ENCODE results near the gene CORO7. TPM values are rescaled to one million over a fixed set of nuclear protein-coding genes. Genes with fewer than 3 reads are reported as not detected.
A peak's percentile ranks its signal among the peaks of the same experiment; 100 is the strongest.

The CORO7 gene
- total and polyA plus RNA-seq, 7 donors = 3.4 to 7.9 (median 5.8) TPM

GRCh38 chr16:4309102-4309832 lies 107.1 kb downstream of the CORO7 start:
- Histone ChIP-seq H3K4me1 (peaks cover 4% of the 10 kb centered on the region), H3K4me3 (no peak overlapping the region), H3K27me3 (ENCODE audit: insufficient read depth in 3 of 3, low read length in 2 of 3) (peaks cover 0 to 9% (median 0%) of the 10 kb centered on the region in 3 donors), H3K36me3 (ENCODE audit: insufficient read depth in 1 of 2, low read depth in 1 of 2) (no peaks in the 10 kb centered on the region), H3K27ac (no peak overlapping the region), H3K9me3 (no peaks in the 10 kb centered on the region)
- no peak for TF ChIP-seq CTCF (IDR thresholded peaks at IDR 0.05)
- no peak for ATAC-seq
- WGBS, 3 donors = 88 to 92% (median 91%) methylated on average over 14 of the region's 14 CpGs
- no peak for DNase-seq
- intact Hi-C loops (cut with DNase I) = no loop called here

- intact Hi-C loops (cut with DNase I) = no loop called here
Observed at GRCh38 chr16:4307215-4308037, 109.0 kb downstream of the CORO7 start.

GRCh38 chr16:4306470-4307214 lies 109.8 kb downstream of the CORO7 start:
- no peak for DNase-seq
- no peak for TF ChIP-seq CTCF (IDR thresholded peaks at IDR 0.05)
- ATAC-seq = no peak

More at GRCh38 chr16:4307215-4308037, 109.0 kb downstream of the CORO7 start:
- ATAC-seq (peak; percentile 97 to 98 (median 97)), DNase-seq (peak; percentile 95 to 98)
- no peak for TF ChIP-seq CTCF (IDR thresholded peaks at IDR 0.05)
- peaks cover 4% of the 10 kb centered on the region for H3K4me1 ChIP-seq
- peak overlapping the region; percentile 70 for H3K4me3 ChIP-seq
- 3 to 6% (median 3%) methylated on average over 51 to 68 of the region's 68 CpGs for WGBS, 3 donors
- H3K27me3 ChIP-seq (ENCODE audit: insufficient read depth in 3 of 3, low read length in 2 of 3) = no peaks in the 10 kb centered on the region
- no peaks in the 10 kb centered on the region for H3K36me3 ChIP-seq (ENCODE audit: insufficient read depth in 1 of 2, low read depth in 1 of 2)
- no peaks in the 10 kb centered on the region for H3K9me3 ChIP-seq
- H3K27ac ChIP-seq = peak overlapping the region; percentile 85

More at GRCh38 chr16:4306470-4307214, 109.8 kb downstream of the CORO7 start:
- intact Hi-C loops (cut with DNase I) = no loop called here
- H3K36me3 ChIP-seq (ENCODE audit: insufficient read depth in 1 of 2, low read depth in 1 of 2) = no peaks in the 10 kb centered on the region
- H3K27me3 ChIP-seq (ENCODE audit: insufficient read depth in 3 of 3, low read length in 2 of 3) = no peaks in the 10 kb centered on the region
- peak overlapping the region; percentile 85 for H3K27ac ChIP-seq
- H3K4me3 ChIP-seq = peak overlapping the region; percentile 70
- 62 to 76% (median 66%) methylated on average over 16 of the region's 16 CpGs for WGBS, 3 donors
- H3K9me3 ChIP-seq = no peaks in the 10 kb centered on the region
- peaks cover 4% of the 10 kb centered on the region for H3K4me1 ChIP-seq

Other genes with a start within 250 kb of the CORO7 start
- gene SRL, start 174.5 kb downstream of the CORO7 start, total RNA-seq = 100 to 1,000 TPM; 305 to 552 (median 476) TPM
- gene SRL, start 174.5 kb downstream of the CORO7 start, polyA plus RNA-seq = 100 to 1,000 TPM; 196 to 276 (median 206) TPM
- 1 to 10 TPM; 3.8 to 5.7 (median 4.5) TPM for gene TFAP4, start 143.6 kb downstream of the CORO7 start, total RNA-seq
- 1 to 10 TPM; 3.0 to 8.2 (median 7.0) TPM for gene TFAP4, start 143.6 kb downstream of the CORO7 start, polyA plus RNA-seq
- 1 to 10 TPM; 1.7 to 3.3 (median 2.4) TPM for gene GLIS2, start 100.5 kb downstream of the CORO7 start, total RNA-seq
- 1 to 10 TPM in 2 of 3 donors, under 1 TPM in 1; 0.96 to 1.3 (median 1.0) TPM for gene GLIS2, start 100.5 kb downstream of the CORO7 start, polyA plus RNA-seq
- gene PAM16, start 65.3 kb downstream of the CORO7 start, total RNA-seq = 10 to 100 TPM; 60.5 to 84.2 (median 70.7) TPM
- 100 to 1,000 TPM; 144 to 163 (median 160) TPM for gene PAM16, start 65.3 kb downstream of the CORO7 start, polyA plus RNA-seq
- 1 to 10 TPM; 3.0 to 3.6 (median 3.4) TPM for gene VASN, start 44.7 kb downstream of the CORO7 start, total RNA-seq
- gene VASN, start 44.7 kb downstream of the CORO7 start, polyA plus RNA-seq = 1 to 10 TPM; 2.0 to 3.8 (median 3.3) TPM
- gene DNAJA3, start 9.3 kb upstream of the CORO7 start, total RNA-seq = 100 to 1,000 TPM in 1 of 4 donors, 10 to 100 TPM in 3; 77.4 to 110 (median 80.5) TPM
- 100 to 1,000 TPM in 1 of 3 donors, 10 to 100 TPM in 2; 68.0 to 104 (median 95.9) TPM for gene DNAJA3, start 9.3 kb upstream of the CORO7 start, polyA plus RNA-seq
- gene NMRAL1, start 58.0 kb upstream of the CORO7 start, total RNA-seq = 1 to 10 TPM; 2.5 to 5.5 (median 3.9) TPM
- 1 to 10 TPM; 4.0 to 5.1 (median 4.2) TPM for gene NMRAL1, start 58.0 kb upstream of the CORO7 start, polyA plus RNA-seq
- gene HMOX2, start 59.8 kb upstream of the CORO7 start, total RNA-seq = 10 to 100 TPM; 20.8 to 26.6 (median 22.6) TPM
- gene HMOX2, start 59.8 kb upstream of the CORO7 start, polyA plus RNA-seq = 10 to 100 TPM; 22.2 to 49.0 (median 23.8) TPM
- gene CDIP1, start 122.2 kb upstream of the CORO7 start, total RNA-seq = 10 to 100 TPM; 29.1 to 51.8 (median 34.9) TPM
- gene CDIP1, start 122.2 kb upstream of the CORO7 start, polyA plus RNA-seq = 10 to 100 TPM; 18.7 to 33.6 (median 22.3) TPM
- gene C16orf96, start 139.7 kb upstream of the CORO7 start, total RNA-seq = under 1 TPM in 3 of 4 donors, not detected in 1; 0.04 to 0.32 (median 0.07) TPM
- under 1 TPM in 1 of 3 donors, not detected in 2; 0.05 TPM for gene C16orf96, start 139.7 kb upstream of the CORO7 start, polyA plus RNA-seq
- 10 to 100 TPM; 23.0 to 47.5 (median 37.5) TPM for gene UBALD1, start 198.3 kb upstream of the CORO7 start, total RNA-seq
- gene UBALD1, start 198.3 kb upstream of the CORO7 start, polyA plus RNA-seq = 10 to 100 TPM; 13.6 to 40.2 (median 28.3) TPM
- 10 to 100 TPM; 44.2 to 63.1 (median 59.4) TPM for gene MGRN1, start 208.2 kb upstream of the CORO7 start, total RNA-seq
- gene MGRN1, start 208.2 kb upstream of the CORO7 start, polyA plus RNA-seq = 10 to 100 TPM; 20.2 to 36.3 (median 24.6) TPM

Data from psoas muscle (tissue), 8 donors.